ENCODE results near the gene RABIF.
A peak's percentile ranks its signal among the peaks of the same experiment; 100 is the strongest.
"Not testable (repeated sequence)": the region's sequence is repeated elsewhere in the genome, so short reads cannot be mapped to it uniquely, and the experiment has no call there.

The RABIF gene

GRCh38 chr1:202888531-202889360 lies at the start of gene RABIF:
Gene RABIF, minus strand, starts transcription at chr1:202889149. Its CDS starts 51 bp downstream, at chr1:202889098.
- peak; percentile 99 for DNase-seq

- no peak for DNase-seq
Observed at GRCh38 chr1:202938287-202938925, 49.5 kb upstream of the RABIF start.

- DNase-seq, result not testable (repeated sequence)
Observed at GRCh38 chr1:202936409-202936808, 47.5 kb upstream of the RABIF start.

GRCh38 chr1:202935844-202936243 lies 46.9 kb upstream of the RABIF start:
- no peak for DNase-seq

DNA sequence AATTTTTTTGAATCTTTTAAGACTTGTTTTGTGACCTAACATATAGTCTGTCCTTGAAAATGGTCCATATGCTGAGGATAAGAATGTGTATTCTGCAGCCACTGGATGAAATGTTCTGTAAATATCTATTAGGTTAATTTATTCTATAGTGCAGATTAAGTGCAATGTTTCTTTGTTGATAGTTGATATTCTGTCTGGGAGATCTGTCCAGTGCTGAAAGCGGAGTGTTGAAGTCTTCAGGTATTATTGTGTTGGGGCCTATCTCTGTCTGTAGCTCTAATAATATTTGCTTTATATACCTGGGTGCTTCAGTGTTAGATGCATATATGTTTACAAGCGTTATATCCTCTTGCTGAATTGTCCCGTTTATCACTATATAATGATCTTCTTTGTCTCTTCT lies 45.8 kb upstream of the RABIF start:
- DNase-seq, result no peak

GRCh38 chr1:202932476-202932875 lies 43.5 kb upstream of the RABIF start:
- DNase-seq, result no peak

DNA sequence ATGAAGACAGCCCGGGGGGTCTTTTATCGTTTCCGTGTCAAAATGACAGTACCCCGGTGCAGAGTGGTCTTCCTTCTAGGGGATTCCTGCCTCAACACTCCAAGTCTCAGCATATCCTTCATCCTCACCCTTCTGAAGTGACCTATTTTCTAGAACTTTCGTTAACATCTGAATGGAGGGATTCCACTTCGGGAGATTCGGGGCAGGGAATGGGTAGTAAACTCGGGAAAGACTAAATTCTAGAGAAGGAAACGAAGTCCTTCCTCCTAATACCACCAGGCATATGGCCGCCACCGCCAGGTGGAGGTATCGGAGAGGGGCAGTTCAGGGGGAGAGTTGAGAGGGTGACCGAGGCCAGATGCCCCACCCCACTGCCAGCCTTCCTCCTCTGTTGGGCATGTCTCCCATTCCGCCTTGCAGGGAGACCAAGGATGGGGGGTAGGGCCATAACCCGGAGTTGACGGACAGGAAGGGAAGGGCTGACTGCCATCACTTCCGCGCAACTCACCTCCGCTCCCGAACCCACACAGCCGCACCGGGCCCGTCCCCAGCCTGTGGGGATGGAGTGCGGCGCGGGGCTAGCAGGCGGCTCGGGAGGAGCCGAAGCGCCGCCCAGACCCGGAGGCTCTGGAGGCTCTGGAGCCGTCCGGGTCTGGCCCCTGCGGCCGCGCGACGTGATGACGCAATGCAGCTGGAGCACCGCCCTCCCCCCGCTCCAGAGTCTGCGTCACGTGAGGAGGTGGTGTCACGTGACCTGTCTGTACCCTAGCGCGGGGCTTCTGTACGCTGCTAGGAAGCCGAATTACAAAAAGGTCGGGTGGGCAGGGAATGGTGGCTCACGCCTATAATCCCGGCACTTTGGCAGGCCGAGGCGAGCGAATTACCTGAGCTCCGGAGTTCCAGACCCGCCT lies 37.9 kb upstream of the RABIF start, which contains the start of gene KLHL12:
KLHL12 (minus strand) TSS at position 654 of the 911 bp plus-strand sequence. CDS start 2,072 bp downstream, outside the sequence.
- DNase-seq, result peak; percentile 99

- no peak for DNase-seq
Observed at GRCh38 chr1:202923533-202923932, 34.6 kb upstream of the RABIF start.

- DNase-seq, result no peak
Observed at GRCh38 chr1:202919615-202920014, 30.7 kb upstream of the RABIF start.

GRCh38 chr1:202915146-202915545 lies 26.2 kb upstream of the RABIF start:
- DNase-seq, result no peak

DNA sequence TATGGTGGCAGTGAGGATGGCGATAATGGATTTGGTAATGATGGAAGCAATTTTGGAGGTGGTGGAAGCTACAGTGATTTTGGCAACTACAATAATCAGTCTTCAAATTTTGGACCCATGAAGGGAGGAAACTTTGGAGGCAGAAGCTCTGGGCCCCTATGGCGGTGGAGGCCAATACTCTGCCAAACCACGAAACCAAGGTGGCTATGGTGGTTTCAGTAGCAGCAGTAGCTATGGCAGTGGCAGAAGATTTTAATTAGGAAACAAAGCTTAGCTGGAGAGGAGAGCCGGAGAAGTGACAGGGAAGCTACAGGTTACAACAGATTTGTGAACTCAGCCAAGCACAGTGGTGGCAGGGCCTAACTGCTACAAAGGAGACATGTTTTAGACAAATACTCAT lies 23.5 kb upstream of the RABIF start:
- not testable (repeated sequence) for DNase-seq

- no peak for DNase-seq
Observed at GRCh38 chr1:202909494-202909893, 20.5 kb upstream of the RABIF start.

- DNase-seq, result no peak
Observed at GRCh38 chr1:202908998-202909397, 20.0 kb upstream of the RABIF start.

GRCh38 chr1:202905331-202905730 lies 16.4 kb upstream of the RABIF start:
- DNase-seq, result no peak

DNA sequence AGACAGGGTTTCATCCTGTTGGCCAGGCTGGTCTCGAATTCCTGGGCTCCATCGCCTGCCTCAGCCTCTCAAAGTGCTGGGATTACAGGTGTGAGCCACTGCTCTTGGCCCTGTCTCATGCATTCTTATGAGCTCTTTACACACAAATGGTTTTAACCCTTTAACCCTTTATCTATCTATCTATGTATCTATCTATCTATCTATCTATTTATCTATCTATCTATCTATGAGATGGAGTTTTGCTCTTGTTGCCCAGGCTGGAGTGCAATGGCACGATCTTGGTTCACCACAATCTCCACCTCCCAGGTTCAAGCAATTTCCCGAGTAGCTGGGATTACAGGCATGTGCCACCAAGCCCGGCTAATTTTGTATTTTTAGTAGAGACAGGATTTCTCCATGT lies 14.9 kb upstream of the RABIF start:
- DNase-seq, result not testable (repeated sequence)

- DNase-seq, result no peak
Observed at GRCh38 chr1:202901555-202901954, 12.6 kb upstream of the RABIF start.

DNA sequence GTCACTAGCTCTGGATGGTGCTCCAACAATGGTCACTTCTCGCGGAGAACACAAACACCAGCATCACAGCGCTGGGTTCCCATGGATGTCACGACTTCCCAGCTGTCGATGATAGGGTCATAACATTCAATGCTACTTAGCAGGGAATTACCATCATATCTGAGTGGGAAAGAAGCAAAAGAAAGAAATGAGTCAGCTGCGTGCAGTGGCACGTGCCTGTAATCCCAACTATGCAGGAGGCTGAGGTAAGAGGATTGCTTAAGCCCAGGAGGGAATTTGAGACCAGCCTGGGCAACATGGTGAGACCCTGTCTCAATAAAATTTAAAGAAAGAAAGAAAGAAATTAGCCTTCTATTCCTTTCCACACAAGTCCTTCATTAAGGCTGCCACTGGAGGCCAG lies 3.6 kb upstream of the RABIF start:
- no peak for DNase-seq

GRCh38 chr1:202890392-202890791 lies 1.4 kb upstream of the RABIF start:
- no peak for DNase-seq

GRCh38 chr1:202888221-202888530 lies 773 bp downstream of the RABIF start:
- DNase-seq, result no peak

GRCh38 chr1:202880961-202881460 lies 7.9 kb downstream of the RABIF start:
- DNase-seq, result no peak

DNA sequence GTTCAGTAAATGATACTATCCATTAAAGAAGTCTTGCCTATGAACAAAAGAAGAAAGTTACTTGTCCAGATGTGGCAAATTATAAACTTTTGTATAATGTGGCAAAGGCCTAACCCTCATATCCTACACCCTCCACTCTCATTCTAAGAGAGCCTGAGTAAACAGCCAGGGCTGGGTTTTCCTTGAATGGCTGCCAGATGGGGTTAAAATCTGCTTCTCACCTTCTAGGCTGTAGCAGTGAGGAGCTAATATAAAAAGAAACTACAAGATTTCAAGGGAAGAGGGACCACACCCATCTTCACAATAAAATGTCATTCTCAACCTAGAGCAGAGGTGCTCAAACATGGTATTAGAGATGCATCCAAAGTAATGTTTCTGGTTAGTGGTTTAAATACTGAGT lies 8.9 kb downstream of the RABIF start:
- no peak for DNase-seq

- DNase-seq, result no peak
Observed at GRCh38 chr1:202879128-202879527, 9.8 kb downstream of the RABIF start.

DNA sequence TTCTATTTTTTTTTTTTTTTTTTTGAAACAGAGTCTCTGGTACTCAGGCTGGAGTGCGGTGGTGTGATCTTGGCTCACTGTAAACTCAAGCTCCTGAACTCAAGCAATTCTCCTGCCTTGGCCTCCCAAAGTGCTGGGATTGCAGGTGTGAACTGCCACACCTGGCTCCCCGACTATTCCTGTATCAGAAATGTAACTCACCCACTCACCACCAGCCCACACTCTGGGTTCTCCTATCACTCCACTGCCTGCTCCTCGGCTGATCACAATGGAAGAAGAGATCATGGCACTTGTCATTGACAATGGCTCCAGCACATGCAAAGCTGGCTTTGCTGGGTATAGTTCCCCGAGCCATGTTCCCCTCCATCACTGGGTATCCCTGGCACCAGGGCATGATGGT lies 15.9 kb downstream of the RABIF start:
- DNase-seq, result no peak

All from RPMI8226 (cell line).